ENCODE results near the gene MED25.
A peak's percentile ranks its signal among the peaks of the same experiment; 100 is the strongest.

MED25 gene

DNA sequence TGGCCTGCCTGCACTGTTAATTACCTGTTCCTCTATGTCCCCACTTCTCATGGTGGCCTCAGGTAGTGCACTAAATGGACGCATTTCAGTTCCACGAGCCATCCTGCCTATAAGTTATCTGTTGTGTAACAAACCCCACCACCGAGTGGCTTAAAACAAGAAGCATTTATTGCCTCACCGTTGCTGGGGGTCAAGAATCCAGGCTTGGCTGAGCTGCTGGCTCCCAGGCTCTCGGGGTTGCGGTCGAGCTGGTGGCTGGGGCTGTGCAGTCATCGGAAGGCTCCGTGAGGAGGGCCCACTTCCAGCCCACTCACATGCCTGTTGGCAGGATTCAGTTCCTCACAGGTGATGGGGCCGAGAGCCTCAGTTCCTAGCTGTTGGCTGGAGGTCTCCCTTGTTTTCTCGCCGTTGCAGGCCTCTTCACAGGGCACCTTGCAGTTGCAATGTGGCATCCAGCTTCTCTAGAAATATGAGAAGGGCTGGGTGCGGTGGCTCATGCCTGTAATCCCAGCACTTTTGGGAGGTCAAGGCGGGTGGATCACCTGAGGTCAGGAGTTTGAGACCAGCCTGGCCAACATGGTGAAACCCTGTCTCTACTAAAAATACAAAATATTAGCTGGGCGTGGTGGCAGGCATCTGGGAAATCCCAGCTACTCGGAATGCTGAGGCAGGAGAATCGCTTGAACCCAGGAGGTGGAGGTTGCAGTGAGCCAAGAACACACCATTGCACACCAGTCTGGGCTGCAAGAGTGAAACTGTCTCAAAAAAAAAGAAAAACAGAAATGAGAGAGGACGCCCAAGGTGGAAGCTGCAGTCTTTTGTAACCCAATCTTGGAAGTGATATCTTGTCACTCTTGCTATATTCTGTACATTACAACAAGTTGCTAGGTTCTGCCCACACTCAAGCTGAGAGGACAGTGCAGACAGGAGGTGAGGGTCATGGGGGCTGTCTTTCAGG is 26.3 kb downstream of the MED25 start:
- no peaks in the 10 kb centered on the region for H3K27me3 ChIP-seq (ENCODE audit: control insufficient read depth, insufficient read depth, low read length)
- H3K9ac ChIP-seq (ENCODE audit: low read length), result no peak overlapping the region
- no peak overlapping the region for H3K27ac ChIP-seq (ENCODE audit: low read depth, low read length)
- H3K9me3 ChIP-seq (ENCODE audit: control insufficient read depth, insufficient read depth, low read depth, low read length), result no peaks in the 10 kb centered on the region; the same call in 1 of the 2 replicates
- H3K4me1 ChIP-seq (ENCODE audit: control insufficient read depth, insufficient read depth, low read length), result no peaks in the 10 kb centered on the region
- peaks cover 19% of the 10 kb centered on the region for H3K36me3 ChIP-seq (ENCODE audit: control insufficient read depth, insufficient read depth, low read length)
- H3K4me3 ChIP-seq (ENCODE audit: low read depth, low read length), result no peak overlapping the region

DNA sequence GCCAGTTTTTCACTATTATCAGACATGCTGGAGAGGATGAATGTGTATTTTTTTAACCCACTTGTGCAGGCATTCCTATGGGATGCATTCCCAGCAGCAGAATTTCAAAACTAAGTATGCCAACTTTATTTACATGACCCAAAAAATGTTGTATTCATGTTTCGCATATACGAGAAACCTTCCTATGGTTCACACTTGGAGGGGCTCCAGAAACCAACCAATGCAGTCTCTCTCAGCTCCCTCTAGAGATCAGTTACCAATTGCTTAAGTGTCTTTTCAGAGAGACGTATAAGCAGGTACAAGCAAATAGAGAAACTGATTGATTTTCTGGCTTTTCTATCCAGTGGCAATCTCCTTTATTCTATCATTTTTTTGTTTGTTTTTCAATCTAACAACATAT is 27.3 kb downstream of the MED25 start:
- H3K9me3 ChIP-seq (ENCODE audit: control insufficient read depth, insufficient read depth, low read depth, low read length), result no peaks in the 10 kb centered on the region; the same call in 1 of the 2 replicates
- H3K9ac ChIP-seq (ENCODE audit: low read length), result no peak overlapping the region
- H3K27ac ChIP-seq (ENCODE audit: low read depth, low read length), result no peak overlapping the region
- H3K4me3 ChIP-seq (ENCODE audit: low read depth, low read length), result no peak overlapping the region
- H3K36me3 ChIP-seq (ENCODE audit: control insufficient read depth, insufficient read depth, low read length), result peaks cover 12% of the 10 kb centered on the region; the same call in 1 of the 2 replicates
- H3K27me3 ChIP-seq (ENCODE audit: control insufficient read depth, insufficient read depth, low read length), result no peaks in the 10 kb centered on the region
- 0 out of 2 replicates have a peak, but pooled peaks cover 3% of the 10 kb centered on the region for H3K4me1 ChIP-seq (ENCODE audit: control insufficient read depth, insufficient read depth, low read length)

DNA sequence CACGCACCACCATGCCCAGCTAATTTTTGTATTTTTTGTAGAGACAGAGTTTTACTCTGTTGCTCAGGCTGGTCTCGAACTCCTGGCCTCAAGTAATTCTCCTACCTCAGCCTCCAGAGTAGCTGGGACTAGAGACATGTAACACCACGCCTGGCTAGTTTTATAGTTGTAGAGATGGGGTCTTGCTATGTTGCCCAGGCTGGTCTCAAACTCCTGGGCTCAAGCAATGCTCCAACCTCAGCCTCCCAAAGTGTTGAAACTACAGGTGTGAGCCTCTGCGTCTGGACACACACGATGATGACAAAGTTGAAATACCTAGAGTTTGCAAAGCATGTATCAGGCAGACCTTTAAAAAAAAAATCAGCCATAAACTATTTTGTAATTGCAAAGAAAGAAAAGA is 28.3 kb downstream of the MED25 start:
- Histone ChIP-seq H3K4me3 (ENCODE audit: low read depth, low read length) (no peak overlapping the region), H3K9ac (ENCODE audit: low read length) (no peak overlapping the region), H3K9me3 (ENCODE audit: control insufficient read depth, insufficient read depth, low read depth, low read length) (no peaks in the 10 kb centered on the region; the same call in 1 of the 2 replicates), H3K36me3 (ENCODE audit: control insufficient read depth, insufficient read depth, low read length) (peaks cover 5% of the 10 kb centered on the region; the same call in 1 of the 2 replicates), H3K4me1 (ENCODE audit: control insufficient read depth, insufficient read depth, low read length) (0 out of 2 replicates have a peak, but pooled peaks cover 3% of the 10 kb centered on the region), H3K27ac (ENCODE audit: low read depth, low read length) (no peak overlapping the region), H3K27me3 (ENCODE audit: control insufficient read depth, insufficient read depth, low read length) (no peaks in the 10 kb centered on the region)

DNA sequence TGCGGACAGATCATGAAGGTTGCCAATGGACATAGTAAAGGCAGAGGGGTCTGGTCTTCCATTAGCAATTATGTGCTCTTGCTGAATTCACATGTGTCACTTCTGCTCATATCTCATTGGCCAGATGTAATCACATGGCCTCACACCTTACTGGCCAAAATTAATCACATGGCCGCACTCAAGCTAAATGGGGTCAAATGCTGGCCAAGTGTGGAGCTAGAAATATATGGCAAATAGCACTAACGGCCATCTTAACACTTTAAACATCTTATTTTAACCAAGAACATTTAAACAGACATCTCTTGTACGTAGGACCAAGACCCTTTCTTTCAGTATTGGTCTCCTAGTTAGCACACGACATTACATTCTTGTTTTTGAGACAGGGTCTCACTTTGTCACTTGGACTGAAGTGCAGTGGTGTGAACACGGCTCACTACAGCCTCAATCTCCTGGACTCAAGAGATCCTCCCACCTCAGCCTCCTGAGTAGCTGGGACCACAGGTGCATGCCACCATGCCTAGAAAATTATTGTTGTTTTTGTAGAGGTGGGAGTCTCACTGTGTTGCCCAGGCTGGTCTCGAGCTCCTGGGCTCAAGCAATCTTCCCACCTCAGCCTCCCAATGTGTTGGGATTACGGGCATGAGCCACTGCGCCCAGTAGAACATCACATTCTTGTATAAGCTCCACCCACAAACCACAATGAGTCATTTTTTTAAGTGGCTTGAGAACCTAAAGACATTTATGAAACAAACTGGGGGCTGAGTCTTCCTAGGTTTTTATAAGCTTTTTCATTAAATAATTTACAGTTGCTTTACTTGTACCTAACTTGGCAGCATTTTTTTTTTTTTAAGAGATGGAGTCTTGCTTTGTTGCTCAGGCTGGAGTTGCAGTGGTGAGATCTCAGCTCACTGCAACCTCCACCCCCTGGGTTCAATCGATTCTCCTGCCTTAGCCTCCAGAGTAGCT is 29.9 kb downstream of the MED25 start:
- no peak overlapping the region for H3K27ac ChIP-seq (ENCODE audit: low read depth, low read length)
- H3K36me3 ChIP-seq (ENCODE audit: control insufficient read depth, insufficient read depth, low read length), result peaks cover 5% of the 10 kb centered on the region; the same call in 1 of the 2 replicates
- peaks cover 12% of the 10 kb centered on the region; the same call in 1 of the 2 replicates for H3K4me1 ChIP-seq (ENCODE audit: control insufficient read depth, insufficient read depth, low read length)
- no peaks in the 10 kb centered on the region; the same call in 1 of the 2 replicates for H3K9me3 ChIP-seq (ENCODE audit: control insufficient read depth, insufficient read depth, low read depth, low read length)
- H3K4me3 ChIP-seq (ENCODE audit: low read depth, low read length), result no peak overlapping the region
- H3K9ac ChIP-seq (ENCODE audit: low read length), result no peak overlapping the region
- H3K27me3 ChIP-seq (ENCODE audit: control insufficient read depth, insufficient read depth, low read length), result no peaks in the 10 kb centered on the region

DNA sequence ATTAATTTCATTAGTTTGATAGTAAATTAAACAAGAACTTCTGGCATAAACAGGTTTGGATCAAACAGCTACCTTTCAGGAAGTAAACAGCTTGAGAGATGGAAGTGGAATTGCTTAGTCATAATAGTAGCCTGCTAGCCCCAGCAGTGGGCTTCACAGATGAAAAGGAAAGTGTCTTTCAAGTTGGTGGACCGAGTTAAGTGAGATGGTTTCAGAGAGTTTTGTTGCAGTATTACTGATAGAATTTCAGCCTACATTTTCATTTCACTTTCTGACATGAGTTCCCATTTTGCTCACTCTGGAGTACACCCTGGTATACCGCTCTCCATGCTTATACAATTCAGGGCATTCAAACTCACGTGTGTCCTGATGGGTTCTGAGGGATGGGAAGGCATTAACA is 30.8 kb downstream of the MED25 start:
- Histone ChIP-seq H3K4me1 (ENCODE audit: control insufficient read depth, insufficient read depth, low read length) (peaks cover 12% of the 10 kb centered on the region; the same call in 1 of the 2 replicates), H3K27ac (ENCODE audit: low read depth, low read length) (no peak overlapping the region), H3K4me3 (ENCODE audit: low read depth, low read length) (no peak overlapping the region)

DNA sequence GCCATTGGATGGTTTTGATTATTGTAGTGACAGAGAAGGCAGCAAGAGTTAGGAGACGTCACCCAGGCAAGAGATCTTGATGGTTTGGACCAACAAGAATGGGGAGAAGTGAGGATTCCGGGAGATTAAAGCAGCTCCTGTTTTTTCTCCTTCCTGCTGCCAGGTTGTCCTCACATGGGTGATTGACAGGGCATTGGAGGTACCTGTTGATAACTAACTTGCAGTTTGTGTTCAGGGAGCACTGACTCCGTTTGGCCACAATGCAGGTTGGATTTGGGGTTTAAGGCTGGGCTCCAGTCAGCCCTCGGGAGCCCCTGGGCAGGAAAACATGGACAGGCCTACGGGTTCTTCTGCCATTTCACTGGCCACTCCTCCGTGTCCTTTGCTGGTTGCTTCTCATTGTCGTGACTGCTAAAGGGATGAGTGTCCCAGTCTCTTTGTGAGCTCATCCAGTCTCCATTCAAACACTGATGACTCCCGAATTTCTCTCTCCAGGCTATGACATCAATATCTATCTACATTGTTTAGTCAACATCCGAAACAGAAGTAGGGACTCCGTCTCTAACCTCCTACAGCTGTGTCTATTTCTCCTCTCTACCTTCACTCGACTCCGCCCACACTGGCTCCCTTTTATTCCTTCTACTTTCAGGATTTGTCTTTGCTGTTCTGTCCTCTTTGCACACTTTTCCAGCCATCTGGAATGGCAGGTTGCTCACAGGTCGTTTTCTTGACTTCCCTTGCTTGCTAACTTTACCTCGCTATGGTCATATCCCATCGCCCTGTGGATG is 31.5 kb downstream of the MED25 start:
- no peaks in the 10 kb centered on the region for H3K27me3 ChIP-seq (ENCODE audit: control insufficient read depth, insufficient read depth, low read length)
- H3K4me1 ChIP-seq (ENCODE audit: control insufficient read depth, insufficient read depth, low read length), result peaks cover 12% of the 10 kb centered on the region; the same call in 1 of the 2 replicates
- H3K27ac ChIP-seq (ENCODE audit: low read depth, low read length), result no peak overlapping the region
- H3K9me3 ChIP-seq (ENCODE audit: control insufficient read depth, insufficient read depth, low read depth, low read length), result no peaks in the 10 kb centered on the region; the same call in 1 of the 2 replicates
- H3K9ac ChIP-seq (ENCODE audit: low read length), result peak overlapping the region; percentile 88
- H3K36me3 ChIP-seq (ENCODE audit: control insufficient read depth, insufficient read depth, low read length), result peaks cover 12% of the 10 kb centered on the region
- H3K4me3 ChIP-seq (ENCODE audit: low read depth, low read length), result peak overlapping the region; percentile 80

More for the DNA sequence above, 30.8 kb downstream of the MED25 start:
- Histone ChIP-seq H3K9ac (ENCODE audit: low read length) (no peak overlapping the region), H3K27me3 (ENCODE audit: control insufficient read depth, insufficient read depth, low read length) (no peaks in the 10 kb centered on the region), H3K36me3 (ENCODE audit: control insufficient read depth, insufficient read depth, low read length) (peaks cover 5% of the 10 kb centered on the region; the same call in 1 of the 2 replicates), H3K9me3 (ENCODE audit: control insufficient read depth, insufficient read depth, low read depth, low read length) (no peaks in the 10 kb centered on the region; the same call in 1 of the 2 replicates)

DNA sequence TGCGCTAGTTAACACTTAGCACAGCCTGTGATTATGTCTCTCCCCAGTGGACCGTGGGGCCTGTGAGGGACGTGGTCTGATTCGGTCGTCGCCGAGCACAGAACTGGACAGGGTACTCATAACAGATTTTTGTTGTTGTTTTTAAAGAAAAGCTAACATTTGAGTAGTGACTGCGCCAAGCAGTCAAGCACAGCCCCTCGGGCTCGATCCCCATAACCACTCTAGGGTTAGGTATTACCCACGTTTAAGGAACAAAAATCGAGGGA is 32.1 kb downstream of the MED25 start:
- H3K4me3 ChIP-seq (ENCODE audit: low read depth, low read length), result peak overlapping the region; percentile 80
- H3K9me3 ChIP-seq (ENCODE audit: control insufficient read depth, insufficient read depth, low read depth, low read length), result no peaks in the 10 kb centered on the region; the same call in 1 of the 2 replicates
- H3K27ac ChIP-seq (ENCODE audit: low read depth, low read length), result peak overlapping the region; percentile 95; the same call in 1 of the 2 replicates
- H3K27me3 ChIP-seq (ENCODE audit: control insufficient read depth, insufficient read depth, low read length), result no peaks in the 10 kb centered on the region
- peaks cover 16% of the 10 kb centered on the region for H3K36me3 ChIP-seq (ENCODE audit: control insufficient read depth, insufficient read depth, low read length)
- H3K9ac ChIP-seq (ENCODE audit: low read length), result peak overlapping the region; percentile 88
- H3K4me1 ChIP-seq (ENCODE audit: control insufficient read depth, insufficient read depth, low read length), result peaks cover 12% of the 10 kb centered on the region; the same call in 1 of the 2 replicates

DNA sequence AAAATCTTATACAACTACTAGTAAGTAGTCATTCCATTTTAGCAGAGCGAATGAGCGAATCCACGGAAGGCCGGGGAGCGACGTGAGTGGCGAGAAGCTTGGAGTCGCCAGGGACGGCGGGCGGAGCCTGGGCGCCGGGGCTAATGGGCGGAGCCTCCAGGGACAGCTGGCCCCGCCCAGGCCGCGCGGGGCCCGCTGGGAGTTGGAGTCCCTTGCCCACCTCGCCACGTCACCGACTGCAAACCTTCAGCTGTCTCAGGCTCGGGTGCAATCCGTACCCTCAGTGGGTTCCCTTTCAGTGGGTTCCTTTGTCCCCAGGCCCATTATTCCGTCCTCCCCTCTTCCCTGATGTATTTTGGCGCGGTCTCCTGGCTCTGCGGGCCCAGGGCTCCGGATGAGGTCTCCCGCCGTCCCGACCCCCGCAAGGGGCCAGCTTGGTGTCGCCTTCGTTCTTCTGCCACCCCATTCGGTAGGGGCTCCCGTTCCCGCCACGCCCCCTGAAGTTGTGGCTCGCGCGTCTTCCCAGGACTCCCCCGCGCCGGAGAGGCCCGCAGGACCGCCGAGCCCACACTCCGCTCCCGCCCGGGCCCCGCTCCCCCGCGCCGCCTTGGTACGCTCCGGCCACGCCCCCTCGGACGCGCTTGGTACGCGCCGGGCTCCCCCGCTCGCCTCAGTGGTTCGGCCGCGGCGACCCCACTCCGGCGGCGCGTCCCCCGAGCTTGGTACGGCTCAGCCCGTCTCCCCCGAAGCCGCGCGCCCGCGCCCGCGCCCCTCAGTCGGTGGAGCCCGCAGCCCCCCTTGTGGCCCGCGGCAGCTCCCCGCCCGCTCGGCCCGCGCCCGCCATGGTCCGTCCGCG is 32.6 kb downstream of the MED25 start, which contains the start of gene PTOV1:
PTOV1 (plus strand) TSS at position 673 of the 856 bp plus-strand sequence.
- peak within 1 kb of the TSS; percentile 95 for H3K27ac ChIP-seq (ENCODE audit: low read depth, low read length)
- H3K36me3 ChIP-seq (ENCODE audit: control insufficient read depth, insufficient read depth, low read length), result peaks cover 22% of the 10 kb centered on the region
- H3K4me3 ChIP-seq (ENCODE audit: low read depth, low read length), result peak within 1 kb of the TSS; percentile 80
- H3K27me3 ChIP-seq (ENCODE audit: control insufficient read depth, insufficient read depth, low read length), result no peaks in the 10 kb centered on the region
- H3K9ac ChIP-seq (ENCODE audit: low read length), result peak within 1 kb of the TSS; percentile 88
- no peaks in the 10 kb centered on the region; the same call in 1 of the 2 replicates for H3K9me3 ChIP-seq (ENCODE audit: control insufficient read depth, insufficient read depth, low read depth, low read length)
- peaks cover 12% of the 10 kb centered on the region; the same call in 1 of the 2 replicates for H3K4me1 ChIP-seq (ENCODE audit: control insufficient read depth, insufficient read depth, low read length)

DNA sequence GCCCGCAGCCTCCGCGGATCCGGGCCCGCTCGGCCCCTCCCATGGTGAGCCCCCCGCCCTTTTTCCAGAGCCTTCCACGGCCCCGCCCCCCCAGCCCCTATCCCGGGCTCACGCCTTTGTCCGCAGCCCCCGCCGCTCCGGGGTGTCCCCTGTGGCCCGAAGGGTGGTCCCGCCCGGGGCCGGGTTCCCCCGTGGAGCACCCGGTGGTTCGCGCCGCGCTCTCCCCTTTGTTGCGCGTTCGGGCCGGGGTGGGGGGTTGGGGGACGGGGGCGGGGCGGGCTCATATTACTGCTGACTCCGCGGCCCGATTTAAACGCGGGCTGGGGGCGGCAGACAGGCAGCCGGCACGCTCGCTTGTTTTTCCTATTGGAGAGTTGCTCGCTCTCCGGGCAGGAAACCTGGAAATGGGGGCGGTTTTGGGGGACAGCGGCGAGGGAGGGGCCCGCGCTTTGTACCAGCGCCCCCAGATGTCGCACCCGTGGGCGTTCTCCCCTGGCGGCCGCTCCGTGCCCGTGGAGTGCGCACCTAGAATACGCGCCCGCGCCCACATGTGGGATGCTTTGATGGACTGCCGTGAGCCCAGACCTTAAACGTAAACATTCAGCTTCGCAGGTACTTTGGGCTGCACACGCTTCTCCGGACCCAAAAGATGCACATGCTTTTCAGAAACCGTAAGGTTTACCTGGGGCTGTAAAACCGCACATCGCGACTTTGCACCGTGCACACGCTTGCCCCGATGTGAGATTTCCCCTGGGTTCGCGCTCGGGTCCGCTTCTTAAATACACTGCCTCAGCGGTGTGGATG is 33.6 kb downstream of the MED25 start:
- Histone ChIP-seq H3K4me3 (ENCODE audit: low read depth, low read length) (peak overlapping the region; percentile 80), H3K36me3 (ENCODE audit: control insufficient read depth, insufficient read depth, low read length) (peaks cover 31% of the 10 kb centered on the region), H3K9ac (ENCODE audit: low read length) (peak overlapping the region; percentile 88), H3K4me1 (ENCODE audit: control insufficient read depth, insufficient read depth, low read length) (peaks cover 12% of the 10 kb centered on the region; the same call in 1 of the 2 replicates), H3K27ac (ENCODE audit: low read depth, low read length) (no peak overlapping the region), H3K9me3 (ENCODE audit: control insufficient read depth, insufficient read depth, low read depth, low read length) (no peaks in the 10 kb centered on the region; the same call in 1 of the 2 replicates), H3K27me3 (ENCODE audit: control insufficient read depth, insufficient read depth, low read length) (no peaks in the 10 kb centered on the region)
